Duodenal mucosa (tissue), 2 donors: ENCODE measurements around the gene CFAP74.

Experiments
- H3K27ac ChIP-seq: one replicate; pipeline ENCODE4 v1.7.0; 2013; ENCODE audit warnings: low read depth, low read length
- H3K27me3 ChIP-seq, 2 donors: one replicate each; pipeline ENCODE4 v1.7.0; 2013; ENCODE audit warnings: low read length in 2 of 2, control low read depth in 1 of 2; ENCODE audit not compliant: insufficient read depth in 2 of 2, control insufficient read depth in 1 of 2
- H3K36me3 ChIP-seq, 2 donors: one replicate each; pipeline ENCODE4 v1.7.0; 2013; ENCODE audit warnings: low read length in 2 of 2, control low read depth in 1 of 2; ENCODE audit not compliant: insufficient read depth in 2 of 2, control insufficient read depth in 1 of 2
- H3K4me1 ChIP-seq, 2 donors: one replicate each; pipeline ENCODE4 v1.7.0; 2013; ENCODE audit warnings: low read length in 2 of 2, control low read depth in 1 of 2; ENCODE audit not compliant: insufficient read depth in 2 of 2, control insufficient read depth in 1 of 2
- H3K4me3 ChIP-seq, 2 donors: one replicate each; pipeline ENCODE4 v1.7.0; 2013; ENCODE audit warnings: low read length in 2 of 2, low read depth in 1 of 2
- H3K9ac ChIP-seq, 2 donors: one replicate each; pipeline ENCODE4 v1.7.0; 2013; ENCODE audit warnings: low read length in 2 of 2, low read depth in 1 of 2
- H3K9me3 ChIP-seq, 2 donors: one replicate each; pipeline ENCODE4 v1.7.0; 2013; ENCODE audit warnings: low read length in 2 of 2, control low read depth in 1 of 2; ENCODE audit not compliant: control insufficient read depth in 1 of 2

The CFAP74 gene

DNA sequence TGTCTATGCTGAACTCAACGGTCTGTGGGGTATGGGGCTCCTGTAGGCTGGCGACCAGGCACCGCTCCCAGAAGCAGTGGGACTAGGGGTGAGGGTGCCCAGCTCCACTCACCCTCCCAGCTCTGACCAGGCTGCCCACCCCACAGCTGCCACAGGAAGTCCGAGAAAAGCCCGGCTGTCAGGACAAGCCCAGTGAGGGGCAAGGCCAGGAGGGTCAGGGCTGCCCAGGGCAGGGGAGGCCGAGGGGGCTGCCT is 81.0 kb downstream of the CFAP74 start:
- Histone ChIP-seq H3K36me3 (no peaks in the 10 kb centered on the region), H3K27me3 (no peaks in the 10 kb centered on the region), H3K9ac (no peak overlapping the region), H3K4me3 (peak overlapping the region in 1 of 2 donors; percentile 28), H3K27ac (no peak overlapping the region), H3K9me3 (no peaks in the 10 kb centered on the region), H3K4me1 (peaks cover 23 to 36% of the 10 kb centered on the region in 2 donors)

DNA sequence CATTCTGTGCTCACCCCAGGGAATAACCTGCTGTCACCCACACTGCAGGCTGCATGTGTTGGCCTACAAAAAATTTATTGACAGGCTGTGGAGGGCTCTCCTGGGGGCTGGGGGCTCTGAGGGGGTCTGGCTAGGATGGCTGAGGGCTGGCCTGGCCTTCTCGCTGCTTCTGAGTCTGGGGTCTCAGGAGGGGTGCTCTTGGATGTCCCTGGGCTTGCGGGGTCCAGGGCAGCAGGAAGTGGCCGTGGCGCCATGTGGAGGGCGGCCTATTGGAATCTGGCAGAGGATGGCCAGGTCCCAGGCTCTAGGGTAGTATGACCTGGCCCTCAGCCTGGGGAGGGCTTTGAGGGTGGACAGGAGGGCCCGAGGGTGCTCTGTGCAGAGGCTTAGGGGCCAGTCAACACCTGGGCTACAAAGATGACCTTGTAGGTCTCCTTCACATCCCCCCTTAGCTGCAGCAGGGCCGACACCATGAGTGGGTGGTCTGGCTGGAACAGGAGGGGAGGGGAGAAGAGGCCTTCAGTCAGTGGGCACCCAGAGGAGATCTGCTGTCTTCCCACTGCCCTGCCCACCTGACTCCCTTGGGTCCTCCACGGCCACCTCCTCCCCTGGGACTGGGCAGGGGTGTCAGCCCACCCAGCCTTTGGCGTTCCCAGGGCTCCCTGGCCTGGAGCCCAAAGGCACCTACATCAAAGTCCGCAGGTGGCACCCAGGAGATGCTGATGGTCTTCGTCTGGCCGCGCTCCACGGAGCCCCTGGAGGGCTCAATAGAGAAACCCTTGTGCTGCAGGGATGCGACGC is 81.5 kb downstream of the CFAP74 start:
- no peaks in the 10 kb centered on the region for H3K9me3 ChIP-seq
- no peak overlapping the region for H3K4me3 ChIP-seq
- H3K27me3 ChIP-seq, result no peaks in the 10 kb centered on the region
- H3K9ac ChIP-seq, result no peak overlapping the region
- H3K36me3 ChIP-seq, result no peaks in the 10 kb centered on the region
- H3K27ac ChIP-seq, result no peak overlapping the region
- H3K4me1 ChIP-seq, result peaks cover 23 to 36% of the 10 kb centered on the region in 2 donors

DNA sequence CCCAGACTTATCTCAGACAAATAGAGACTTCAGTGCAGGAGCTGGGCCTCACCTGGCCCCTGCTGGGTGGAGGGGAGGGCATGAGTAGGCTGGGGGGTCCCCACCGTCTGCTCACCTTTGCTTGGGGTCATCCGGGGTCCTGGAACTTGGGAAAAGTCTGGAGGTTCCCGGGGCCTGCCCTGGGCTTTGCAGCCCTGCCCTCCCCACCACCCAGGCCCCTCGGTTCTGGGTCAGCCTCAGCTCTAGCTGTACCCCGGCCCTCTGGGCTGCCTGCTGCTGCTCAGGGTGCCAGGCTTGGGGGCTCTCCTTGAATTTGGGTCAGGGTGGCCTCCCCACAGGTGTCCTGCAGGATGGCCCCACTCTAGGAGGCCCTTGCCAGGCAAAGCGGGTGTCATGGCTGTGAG is 82.1 kb downstream of the CFAP74 start:
- no peak overlapping the region for H3K4me3 ChIP-seq
- no peak overlapping the region for H3K9ac ChIP-seq
- H3K36me3 ChIP-seq, result no peaks in the 10 kb centered on the region
- peaks cover 23 to 36% of the 10 kb centered on the region in 2 donors for H3K4me1 ChIP-seq
- H3K9me3 ChIP-seq, result no peaks in the 10 kb centered on the region
- H3K27ac ChIP-seq, result no peak overlapping the region
- no peaks in the 10 kb centered on the region for H3K27me3 ChIP-seq

DNA sequence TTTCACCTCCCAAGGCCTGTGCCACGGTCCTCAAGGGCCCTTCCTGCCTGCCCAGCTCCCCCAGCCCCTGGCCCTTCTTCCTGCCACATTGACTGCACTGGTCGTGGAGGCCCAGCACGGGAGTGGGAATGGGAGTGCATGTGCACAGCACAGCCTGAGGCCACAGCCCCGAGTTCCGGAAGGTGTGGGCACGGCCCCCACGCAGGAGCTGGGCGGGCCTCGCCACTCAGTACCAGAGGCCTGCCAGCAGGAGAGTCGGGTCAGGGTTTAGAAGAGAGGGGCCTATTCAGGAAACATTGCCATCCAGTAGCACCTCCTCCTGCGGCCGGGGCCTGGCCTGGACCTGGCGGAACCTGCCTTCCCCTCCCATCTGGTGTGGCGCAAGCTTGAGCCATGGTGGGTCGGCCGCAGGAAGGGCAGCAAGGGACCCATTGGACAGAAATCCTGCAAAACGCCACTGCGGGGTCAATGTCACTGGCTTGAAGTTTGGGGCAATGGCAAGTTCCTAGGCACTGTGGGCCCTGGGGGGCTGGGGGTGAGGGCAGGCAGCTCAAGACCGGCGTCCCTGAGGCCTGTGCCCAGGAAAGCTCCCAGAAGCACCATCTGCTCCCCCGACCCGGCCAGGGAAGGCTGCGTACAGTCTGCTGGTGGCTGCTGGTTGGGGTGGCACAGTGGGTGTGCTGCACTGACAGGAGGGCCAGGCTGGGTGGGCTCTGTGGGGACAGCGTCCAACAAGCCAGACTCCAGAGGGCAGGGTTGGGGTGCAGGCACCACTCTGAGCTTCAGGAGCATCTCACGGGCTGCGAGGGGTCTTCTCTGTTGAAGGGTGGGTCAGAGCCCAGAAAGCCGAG is 82.8 kb downstream of the CFAP74 start:
- Histone ChIP-seq H3K27ac (no peak overlapping the region), H3K4me3 (no peak overlapping the region), H3K27me3 (no peaks in the 10 kb centered on the region), H3K4me1 (peaks cover 27 to 41% of the 10 kb centered on the region in 2 donors), H3K36me3 (no peaks in the 10 kb centered on the region), H3K9me3 (no peaks in the 10 kb centered on the region), H3K9ac (no peak overlapping the region)

DNA sequence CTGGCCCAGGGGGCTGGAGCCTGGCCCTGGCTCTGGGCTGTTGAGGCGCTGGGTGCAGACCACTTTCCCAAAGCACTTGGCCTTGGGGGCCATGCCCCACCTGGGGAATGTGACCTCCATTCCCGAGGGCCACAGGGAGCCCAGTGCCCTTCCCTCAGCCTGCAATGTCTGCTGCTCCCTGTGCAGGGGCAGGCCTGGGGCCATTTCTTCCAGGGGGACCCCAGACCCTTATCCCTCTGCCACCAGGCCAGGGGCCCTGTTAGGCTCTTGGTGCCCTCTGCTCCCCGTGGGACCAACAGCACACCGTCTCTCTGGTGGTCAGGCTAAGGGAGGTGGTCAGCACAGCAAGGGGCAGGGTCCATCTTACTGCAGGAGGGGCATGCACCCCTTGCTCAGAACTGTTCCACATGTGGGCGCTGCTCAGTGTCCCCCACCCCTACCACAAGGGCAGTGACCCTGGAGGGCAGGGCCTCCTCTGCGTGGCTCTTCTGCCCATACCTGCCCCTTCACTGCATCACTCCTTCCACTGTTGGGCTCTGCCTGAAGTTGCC is 83.5 kb downstream of the CFAP74 start:
- Histone ChIP-seq H3K4me1 (peaks cover 31 to 41% of the 10 kb centered on the region in 2 donors), H3K27ac (no peak overlapping the region), H3K4me3 (peak overlapping the region; percentile 45 to 61), H3K36me3 (no peaks in the 10 kb centered on the region), H3K27me3 (no peaks in the 10 kb centered on the region), H3K9ac (peak overlapping the region in 1 of 2 donors; percentile 39), H3K9me3 (no peaks in the 10 kb centered on the region)

DNA sequence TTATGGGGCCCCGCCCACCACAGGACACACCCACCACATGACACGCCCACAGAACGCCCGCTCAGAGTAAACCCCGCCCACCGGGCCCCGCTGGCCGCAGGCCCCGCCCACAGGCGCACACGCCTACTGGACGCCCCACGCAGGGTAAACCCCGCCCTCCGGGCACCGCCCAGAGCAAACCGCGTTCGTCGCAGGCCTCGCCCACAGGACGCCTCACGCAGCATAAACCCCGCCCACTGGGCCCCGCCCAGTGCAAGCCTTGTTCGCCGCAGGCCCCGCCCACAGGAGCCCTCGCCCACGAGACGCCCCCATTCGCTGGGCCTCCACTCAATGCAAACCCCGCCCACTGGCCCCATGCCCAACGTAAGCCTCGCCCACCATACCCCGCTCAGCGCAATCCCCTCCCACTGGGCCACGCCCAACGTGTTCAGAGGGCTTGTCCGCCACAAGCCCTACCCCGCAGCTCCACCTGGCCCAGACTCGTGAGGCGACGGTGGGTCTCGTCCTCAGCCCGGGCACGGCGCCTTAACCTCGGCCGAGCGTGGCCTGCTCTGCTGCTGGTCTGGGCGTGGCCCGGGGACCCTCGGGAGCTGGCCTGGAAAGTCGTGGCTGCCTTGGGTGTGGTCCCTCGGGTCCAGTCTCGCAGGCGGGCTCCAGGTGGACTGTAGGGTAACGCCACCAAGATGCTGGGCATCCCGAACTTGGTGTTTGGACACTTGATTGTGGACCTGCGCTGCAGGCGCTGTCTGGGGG is 84.1 kb downstream of the CFAP74 start:
- Histone ChIP-seq H3K36me3 (no peaks in the 10 kb centered on the region), H3K9ac (peak overlapping the region in 1 of 2 donors; percentile 39), H3K4me1 (peaks cover 31 to 36% of the 10 kb centered on the region in 2 donors), H3K27me3 (no peaks in the 10 kb centered on the region), H3K27ac (peak overlapping the region; percentile 50), H3K9me3 (no peaks in the 10 kb centered on the region), H3K4me3 (peak overlapping the region; percentile 47 to 61)

DNA sequence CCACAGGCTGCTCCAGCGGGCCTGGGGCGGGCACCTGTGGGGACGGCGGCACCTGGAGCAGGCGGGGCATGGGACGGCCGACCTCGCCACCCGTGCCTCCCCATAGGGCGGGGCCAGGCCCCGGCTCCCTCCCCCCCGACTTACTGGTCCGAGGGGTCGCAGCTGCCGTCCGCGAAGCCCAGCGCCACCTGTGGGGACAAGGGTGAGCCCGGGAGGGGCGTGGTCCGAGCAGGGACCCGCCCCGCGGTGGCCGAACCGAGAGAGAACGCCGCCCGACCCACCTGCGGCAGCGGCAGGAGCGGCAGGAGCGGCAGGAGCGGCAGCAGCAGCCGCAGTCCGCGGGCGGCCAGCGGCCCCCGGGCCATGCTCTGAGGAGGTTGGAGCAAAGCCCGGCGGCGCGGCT is 84.7 kb downstream of the CFAP74 start, which contains the start of gene TMEM52:
Gene TMEM52 (minus strand): TSS at position 379 of the 403 bp plus-strand sequence. CDS start 14 bp downstream, at position 365.
- H3K27ac ChIP-seq, result peak within 1 kb of the TSS; percentile 50
- no peaks in the 10 kb centered on the region for H3K27me3 ChIP-seq
- peak within 1 kb of the TSS; percentile 47 to 61 for H3K4me3 ChIP-seq
- H3K36me3 ChIP-seq, result no peaks in the 10 kb centered on the region
- H3K9ac ChIP-seq, result peak within 1 kb of the TSS; percentile 10 to 39
- H3K9me3 ChIP-seq, result no peaks in the 10 kb centered on the region
- H3K4me1 ChIP-seq, result peaks cover 31 to 35% of the 10 kb centered on the region in 2 donors

DNA sequence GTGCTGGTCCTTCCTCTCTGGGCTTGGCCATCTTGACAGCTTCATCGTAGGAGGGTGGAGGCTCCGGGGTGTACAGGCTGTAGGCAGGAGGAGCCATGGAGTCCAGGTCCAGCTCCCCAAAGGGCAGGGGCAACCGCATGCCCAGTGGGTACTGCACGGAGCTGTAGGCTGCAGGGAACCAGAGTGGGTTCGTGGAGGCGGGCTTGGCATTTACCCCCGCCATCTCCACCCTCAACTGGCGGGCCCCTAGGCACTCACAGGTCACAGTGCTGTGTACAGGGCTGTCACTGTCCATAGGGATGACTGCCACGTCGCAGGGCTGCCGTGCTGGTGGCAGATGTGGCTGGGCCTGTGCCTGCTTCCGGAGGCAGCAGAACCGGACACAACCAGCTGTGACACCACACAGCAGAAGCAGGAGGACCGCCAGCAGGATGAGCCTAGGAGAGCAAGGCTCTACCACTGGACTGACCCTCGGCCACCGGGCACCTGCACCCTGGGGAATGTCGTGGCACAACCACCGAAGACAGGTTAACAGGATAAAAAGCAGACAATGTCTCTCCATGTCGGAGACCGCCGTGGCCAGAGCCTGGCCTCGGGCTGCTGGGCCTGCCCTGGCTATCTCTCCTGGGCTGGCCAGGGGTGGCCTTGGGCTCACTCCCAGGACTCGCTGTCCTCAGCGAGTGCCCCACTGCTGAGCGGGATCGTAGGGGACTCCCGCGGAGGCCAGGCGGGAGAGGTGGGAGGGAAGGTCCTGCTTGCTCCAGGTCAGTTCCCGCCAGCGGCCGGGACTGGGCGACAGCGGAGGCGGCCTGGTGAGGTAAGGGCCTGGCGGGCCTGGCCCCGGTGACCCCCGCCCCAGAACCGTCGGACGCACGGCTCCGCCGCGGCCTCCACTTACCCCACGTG is 85.3 kb downstream of the CFAP74 start:
- Histone ChIP-seq H3K36me3 (no peaks in the 10 kb centered on the region), H3K27me3 (no peaks in the 10 kb centered on the region), H3K9ac (peak overlapping the region; percentile 10 to 38), H3K4me1 (peaks cover 25 to 32% of the 10 kb centered on the region in 2 donors), H3K9me3 (no peaks in the 10 kb centered on the region), H3K27ac (no peak overlapping the region), H3K4me3 (peak overlapping the region; percentile 47 to 61)

DNA sequence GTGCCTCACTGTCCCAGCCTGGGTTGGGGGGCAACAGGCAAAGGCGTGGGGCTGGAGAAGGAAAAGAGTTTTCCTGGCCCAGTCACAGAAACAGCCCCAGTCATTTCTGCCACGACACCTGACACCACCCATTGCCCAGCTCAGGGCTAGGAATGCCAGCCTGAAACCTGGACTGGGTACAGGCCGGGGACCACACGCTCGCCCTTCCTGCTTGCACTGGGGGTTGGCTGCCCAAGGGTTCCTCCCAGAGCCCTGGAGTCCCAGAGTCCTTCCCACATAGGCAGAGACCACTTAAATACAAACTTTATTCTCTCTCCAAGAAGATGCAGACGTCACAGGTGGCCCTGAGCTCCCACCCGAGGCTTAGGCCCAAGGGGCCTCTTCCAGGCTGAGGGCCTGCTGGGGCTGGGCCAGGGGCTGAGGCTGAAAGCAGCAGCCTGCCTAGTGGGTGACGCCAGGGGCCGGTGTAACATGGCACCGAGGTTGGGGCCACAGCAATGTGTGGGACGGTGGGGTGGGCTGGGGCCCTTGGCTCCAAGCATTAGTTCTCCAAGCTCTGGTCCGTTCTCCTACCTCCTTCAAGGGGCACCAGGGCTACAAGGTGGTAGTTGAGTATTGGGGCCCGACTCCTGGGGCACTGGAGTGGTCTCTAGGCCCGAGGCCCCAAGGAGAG is 86.1 kb downstream of the CFAP74 start:
- Histone ChIP-seq H3K27ac (no peak overlapping the region), H3K27me3 (no peaks in the 10 kb centered on the region), H3K36me3 (no peaks in the 10 kb centered on the region), H3K4me3 (no peak overlapping the region), H3K4me1 (peaks cover 18 to 24% of the 10 kb centered on the region in 2 donors), H3K9me3 (no peaks in the 10 kb centered on the region), H3K9ac (no peak overlapping the region)
